ENCODE measurements around the gene SETMAR.

Gene SETMAR

DNA sequence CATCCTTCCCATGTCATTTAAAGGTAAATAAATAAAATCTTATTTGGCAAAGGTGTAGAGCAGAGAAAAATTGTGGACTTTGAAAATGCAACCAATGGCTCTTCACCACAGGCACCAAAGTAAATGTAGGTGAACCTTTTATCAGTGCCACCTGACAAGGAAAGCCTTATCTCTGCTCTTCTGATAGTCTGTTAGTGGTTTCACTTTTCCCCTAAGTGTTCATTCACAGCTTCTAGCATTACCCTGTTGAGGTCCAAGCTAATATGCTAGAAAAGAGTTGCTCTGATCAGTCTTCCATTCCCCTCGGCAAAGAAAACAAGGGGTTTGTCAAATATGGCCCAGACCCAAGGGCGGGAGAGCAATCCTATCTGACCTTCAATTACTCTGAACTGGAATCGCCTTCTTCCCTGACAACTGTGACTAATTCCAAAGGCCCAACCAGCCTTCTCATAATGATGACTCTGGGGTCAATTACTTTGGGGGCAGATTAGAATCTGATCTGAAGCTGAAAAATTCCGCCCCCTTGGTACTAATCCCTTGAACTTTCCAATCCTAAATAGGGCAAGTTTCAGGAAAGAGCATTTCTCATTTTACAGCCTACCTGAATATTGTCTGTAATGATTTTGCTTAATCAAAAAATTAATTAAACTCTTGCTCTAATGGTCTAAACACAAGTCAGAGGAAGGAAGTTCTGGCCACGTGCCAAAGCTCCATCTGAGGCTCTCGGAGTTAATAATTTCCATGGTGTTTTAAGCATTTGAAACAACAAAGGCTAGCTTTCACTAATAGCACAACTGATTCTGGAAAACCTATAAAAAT, 52.4 kb downstream of the SETMAR start:
- no peak for DNase-seq

DNA sequence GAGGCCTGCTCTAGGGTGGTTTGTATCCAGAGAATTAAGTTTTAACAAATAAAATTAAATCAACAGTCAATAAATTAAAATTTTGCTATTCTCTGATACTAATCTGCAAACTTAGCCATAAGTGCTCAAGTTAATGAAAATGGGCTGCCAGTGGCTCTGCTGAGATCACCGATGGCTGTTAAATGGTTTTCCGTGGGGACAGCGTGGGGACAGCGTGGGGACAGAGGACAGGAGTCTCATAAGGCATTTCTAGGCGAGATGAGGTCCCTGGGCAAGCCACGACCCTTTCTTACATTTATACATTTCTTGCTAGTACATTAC, 53.0 kb downstream of the SETMAR start:
- no peak for DNase-seq

DNA sequence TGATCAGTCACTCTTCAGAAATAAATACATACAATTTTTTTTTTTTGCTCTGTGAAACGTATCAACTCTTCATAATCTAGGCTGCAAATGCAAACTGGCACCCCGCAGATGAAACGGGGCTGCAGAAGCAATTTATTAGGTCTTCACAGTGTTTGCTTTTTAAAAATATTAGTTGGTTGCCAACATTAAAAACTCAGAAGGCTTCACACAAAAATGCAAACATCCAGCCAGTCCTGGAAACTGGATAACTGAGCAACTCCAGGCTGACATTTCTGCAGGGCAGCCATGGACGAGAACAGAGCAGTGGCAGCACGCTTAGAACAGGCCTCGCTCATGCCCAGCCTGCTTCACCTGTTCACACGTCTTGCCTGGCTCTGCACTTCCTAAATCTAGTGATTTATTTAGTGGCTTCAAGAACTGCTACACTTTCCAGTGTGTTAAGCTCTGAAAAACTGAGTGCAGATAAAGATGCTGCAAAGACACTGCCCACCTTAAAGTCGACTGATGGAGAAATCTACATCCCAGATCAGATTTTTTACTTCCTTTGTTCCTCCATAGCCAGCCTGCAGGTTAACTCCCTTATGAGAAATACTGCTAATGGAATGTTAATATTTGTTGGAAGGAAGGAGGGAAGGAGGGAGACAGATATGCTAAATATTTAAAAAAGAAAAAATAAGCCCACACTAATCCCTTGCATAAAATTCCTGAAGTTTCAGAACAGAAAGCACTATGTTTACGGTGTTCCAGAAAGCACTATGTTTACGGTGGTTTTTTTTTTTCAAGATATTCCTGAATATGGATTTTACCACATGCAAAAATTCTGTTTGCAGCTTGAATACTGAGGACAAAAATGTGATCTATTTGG, 53.6 kb downstream of the SETMAR start:
- DNase-seq = no peak

DNA sequence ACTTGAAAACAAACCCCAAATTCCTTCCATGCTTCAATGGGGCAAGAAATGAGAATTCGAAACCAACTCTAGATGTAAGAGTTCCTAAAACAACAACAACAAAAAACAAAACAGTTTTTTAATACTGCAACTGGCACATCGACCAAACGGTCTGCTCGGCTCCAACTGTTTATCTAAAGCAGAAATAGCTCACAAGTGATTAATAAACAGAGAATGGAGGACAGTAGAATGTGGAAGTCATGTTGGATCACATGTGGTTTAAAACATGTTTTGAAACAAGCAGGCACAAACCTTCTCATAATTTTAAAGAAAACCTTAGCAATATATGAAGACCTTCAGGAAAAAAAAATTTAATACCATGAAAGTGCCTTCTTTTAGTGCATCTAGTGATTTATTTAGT, 55.1 kb downstream of the SETMAR start:
- DNase-seq = no peak

DNA sequence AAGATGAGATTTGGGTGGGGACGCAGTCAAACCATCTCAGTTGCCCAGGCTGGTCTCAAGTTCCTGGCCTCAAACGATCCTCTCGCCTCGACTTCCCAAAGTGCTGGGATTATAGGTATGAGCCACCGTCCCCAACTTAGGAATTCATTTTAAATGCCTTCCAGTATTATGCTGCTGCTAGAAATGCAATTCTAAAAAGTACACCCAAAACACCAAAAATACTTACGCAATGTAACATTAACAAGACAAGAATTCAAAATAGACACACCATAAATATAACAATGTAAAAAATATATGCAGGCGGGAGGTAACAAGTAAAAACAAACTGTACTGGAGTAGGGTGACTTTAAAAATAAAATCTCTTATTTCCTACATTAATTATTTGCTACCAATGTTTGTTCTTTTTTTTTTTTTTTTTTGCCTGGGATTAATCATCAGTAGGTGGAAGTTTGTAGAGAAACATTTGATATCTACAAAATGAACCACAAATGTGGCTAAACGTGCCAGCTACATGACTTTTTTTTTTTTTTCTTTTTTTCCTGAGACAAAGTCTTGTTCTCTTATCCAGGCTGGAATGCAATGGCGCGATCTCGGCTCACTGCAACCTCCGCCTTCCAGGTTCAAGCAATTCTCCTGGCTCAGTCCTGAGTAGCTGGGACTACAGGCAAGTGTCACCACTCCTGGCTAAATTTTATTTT, 56.8 kb downstream of the SETMAR start:
- DNase-seq = no peak

DNA sequence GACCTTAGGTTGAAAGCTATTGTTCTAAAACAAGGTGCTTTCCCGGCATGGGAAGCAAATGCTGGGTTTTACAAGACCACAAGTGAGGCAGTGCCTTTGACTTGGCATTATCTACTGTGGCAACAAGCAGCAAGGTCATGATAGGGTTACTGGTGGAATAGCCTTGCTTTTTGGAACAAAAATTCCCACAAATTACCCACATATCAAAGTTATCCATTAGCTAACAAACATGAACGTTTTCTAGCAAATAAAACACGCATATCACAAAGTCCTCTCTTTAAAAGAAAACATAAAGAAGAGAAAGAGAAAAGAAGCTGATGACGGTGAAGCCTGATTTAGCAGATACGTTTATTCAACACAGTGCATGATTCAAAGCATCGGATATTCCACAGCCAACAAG, 57.6 kb downstream of the SETMAR start:
- DNase-seq = no peak

DNA sequence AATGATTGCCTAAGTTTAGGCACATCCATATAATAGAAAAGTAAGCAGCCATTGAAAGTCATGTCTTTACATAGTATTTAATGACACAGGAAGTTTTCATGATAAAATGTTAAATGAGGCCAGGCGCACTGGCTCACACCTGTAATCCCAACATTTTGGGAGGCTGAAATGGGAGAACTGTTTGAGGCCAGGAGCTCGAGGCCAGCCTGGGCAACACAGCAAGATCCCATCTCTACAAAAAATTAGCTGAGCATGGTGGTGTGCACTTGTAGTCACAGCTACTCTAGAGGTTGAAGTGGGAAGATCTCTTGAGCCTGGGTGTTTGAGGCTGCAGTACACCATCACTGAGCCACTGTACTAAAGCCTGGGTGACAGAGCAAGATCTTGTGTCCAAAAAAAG, 59.4 kb downstream of the SETMAR start:
- no peak for DNase-seq
